HG02623 (cell line): Measurements from ENCODE around the gene POC5.

ENCODE experiments used
- ATAC-seq: cut with Tn5 transposase; IDR thresholded peaks from one replicate; pipeline ENCODE4 v1.9.1; 2021; ENCODE audit warnings: moderate library complexity; ENCODE audit not compliant: unreplicated experiment

The POC5 gene

DNA sequence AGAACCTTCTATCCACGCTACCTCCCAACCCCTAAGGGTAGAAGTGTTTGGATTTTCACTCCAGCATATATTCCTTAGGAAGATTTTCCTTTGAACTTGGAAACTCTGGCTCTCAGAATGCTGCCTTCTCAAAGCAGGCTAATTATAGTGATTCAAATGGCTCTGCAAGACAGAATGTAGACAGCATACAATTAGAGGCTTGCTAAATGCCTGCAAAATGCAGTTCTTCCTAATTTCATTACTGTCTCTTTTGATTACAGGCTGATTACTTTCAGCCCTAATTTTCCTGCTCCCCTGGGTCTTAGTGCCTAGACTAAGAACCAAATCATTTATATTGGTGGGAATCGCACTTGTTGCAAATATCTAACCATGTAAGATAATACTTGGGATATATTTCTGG, 55.2 kb downstream of the POC5 start:
- ATAC-seq, result no peak

DNA sequence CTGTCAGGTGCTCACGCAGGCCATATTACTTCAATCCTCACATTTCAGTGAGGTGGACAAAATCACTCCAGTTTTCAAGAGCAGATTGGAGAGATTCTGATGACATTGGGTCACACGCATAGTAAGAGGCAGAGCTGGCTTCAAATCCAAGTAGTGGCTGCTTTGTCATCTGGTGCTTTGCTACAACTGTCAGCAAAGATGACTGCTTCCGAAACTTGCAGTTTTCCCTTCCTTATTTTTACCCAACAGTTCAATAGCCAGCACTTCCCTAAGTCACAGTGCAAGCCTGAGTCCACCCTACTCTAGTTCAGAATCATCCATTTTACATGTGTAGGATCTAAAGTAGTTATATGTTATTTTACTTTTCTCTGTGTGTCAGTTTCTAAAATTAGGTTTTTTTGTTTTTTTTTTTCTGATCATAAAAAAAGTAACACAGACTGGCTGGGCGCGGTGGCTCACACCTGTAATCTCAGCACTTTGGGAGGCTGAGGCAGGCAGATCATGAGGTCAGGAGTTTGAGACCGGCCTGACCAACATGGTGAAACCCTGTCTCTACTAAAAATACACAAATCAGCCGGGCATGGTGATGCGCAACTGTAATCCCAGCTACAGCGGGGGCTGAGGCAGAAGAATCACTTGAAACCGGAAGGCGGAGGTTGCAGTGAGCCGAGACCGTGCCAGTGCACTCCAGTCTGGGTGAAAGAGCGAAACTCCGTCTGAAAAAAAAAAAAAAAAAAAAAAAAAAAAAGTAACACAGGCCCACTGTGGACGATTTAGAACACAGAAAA, 56.4 kb downstream of the POC5 start:
- no peak for ATAC-seq

DNA sequence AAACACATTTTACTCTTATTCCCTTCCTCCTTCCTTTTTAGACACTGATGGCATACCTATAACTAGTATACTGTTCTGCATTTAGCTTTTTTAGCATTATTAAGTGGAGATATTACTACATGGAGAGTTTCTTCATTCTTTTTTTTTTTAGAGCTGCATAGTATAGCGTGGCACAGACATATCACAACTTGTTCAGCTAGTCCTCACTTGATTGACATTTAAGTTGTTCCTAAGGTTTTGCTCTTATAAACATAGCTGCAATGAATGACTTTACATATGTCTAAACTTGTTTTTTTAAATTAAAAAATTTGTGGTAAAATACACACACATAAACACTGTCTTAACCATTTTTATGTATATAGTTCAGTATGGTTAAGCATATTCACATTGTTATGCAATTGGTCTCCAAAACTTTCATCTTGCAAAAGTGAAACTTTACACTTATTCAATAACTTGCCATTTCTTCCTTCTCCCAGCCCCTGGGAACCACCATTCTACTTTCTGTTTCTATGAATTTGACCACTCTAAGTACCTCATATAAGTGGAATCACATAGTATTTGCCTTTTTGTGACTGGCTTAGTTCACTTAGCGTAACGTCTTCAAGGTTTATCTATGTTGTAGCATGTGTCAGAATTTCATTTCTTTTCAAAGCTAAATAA, 57.3 kb downstream of the POC5 start:
- no peak for ATAC-seq

DNA sequence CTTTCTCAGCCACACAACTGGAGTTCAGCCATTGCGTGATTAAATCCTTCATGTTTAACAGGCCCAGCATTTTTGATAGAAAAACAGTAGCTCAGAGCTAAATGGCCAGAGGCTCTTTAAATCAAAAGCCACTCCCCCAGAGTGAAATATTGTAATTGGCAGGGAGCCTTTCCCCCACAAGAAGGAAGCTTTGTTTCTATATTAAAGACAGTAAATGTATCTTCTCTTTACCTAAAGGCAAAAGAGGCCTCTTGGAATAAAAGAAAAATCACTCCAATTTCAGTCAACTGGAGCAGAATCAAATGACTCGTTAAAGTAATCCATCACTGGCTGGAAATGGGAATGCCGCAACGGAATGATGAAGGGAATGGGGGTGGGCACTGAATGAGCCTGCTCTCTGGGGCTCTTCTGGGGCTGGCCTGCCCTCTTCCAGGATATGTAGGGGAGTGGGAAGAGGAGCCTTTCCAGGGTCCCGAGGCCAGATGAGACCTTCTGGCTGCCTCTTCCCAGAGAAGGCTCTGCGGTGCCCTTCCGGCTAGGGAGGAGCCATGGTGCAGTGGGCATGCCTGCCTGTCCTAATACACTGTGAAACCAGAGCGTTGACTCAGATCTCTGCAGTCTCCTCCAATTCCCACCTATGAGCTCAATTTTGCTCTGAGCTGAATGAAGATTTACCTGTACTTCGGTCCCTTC, 60.8 kb downstream of the POC5 start:
- ATAC-seq, result no peak

DNA sequence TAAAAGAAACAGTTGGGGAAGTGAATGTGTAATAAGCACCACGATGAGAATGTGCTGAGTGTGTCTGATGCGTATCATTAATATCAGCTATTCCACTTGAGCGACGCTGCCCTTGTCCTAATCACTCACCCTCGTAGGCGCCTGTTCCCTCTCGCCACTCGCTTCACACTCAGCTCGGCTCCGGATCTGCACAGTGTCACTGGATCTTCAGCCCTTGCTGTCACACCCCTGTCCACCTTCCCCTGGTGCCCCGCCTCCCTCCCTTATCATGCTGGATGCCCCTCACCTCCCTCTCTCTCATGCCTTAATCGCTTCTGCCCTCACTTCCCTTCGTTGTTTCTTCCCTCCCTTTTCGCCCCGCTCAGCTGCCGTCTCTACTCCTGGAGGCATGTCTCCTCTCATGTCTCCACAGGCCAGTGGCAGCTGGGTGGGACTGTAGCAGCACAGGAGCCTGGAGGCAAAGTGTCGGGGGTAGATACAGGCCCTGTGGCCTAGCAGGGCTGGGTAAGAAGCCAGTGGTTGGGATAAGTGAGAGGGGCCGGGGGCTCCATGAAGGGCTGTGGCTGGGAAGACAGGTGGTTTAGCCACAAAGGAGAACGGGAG, 62.4 kb downstream of the POC5 start:
- no peak for ATAC-seq

DNA sequence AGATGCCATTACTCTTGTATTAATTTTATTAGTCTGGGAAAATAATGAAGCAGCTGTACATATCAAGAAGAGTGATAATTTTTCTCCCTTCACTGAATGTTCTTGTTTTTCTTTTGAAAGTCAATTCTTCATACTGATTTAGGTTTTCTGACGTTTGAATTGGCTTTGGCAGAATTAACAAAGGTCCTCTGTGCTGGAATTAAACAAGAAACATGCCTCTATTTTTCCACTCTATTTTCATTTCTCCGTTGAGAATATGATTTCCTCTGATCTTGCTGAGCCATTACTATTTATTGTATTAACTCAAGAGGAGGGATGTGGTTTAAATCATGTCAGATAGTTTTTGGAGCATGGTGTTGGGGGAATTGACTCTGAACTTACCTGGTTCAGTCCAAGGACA, 63.7 kb downstream of the POC5 start:
- ATAC-seq, result no peak

DNA sequence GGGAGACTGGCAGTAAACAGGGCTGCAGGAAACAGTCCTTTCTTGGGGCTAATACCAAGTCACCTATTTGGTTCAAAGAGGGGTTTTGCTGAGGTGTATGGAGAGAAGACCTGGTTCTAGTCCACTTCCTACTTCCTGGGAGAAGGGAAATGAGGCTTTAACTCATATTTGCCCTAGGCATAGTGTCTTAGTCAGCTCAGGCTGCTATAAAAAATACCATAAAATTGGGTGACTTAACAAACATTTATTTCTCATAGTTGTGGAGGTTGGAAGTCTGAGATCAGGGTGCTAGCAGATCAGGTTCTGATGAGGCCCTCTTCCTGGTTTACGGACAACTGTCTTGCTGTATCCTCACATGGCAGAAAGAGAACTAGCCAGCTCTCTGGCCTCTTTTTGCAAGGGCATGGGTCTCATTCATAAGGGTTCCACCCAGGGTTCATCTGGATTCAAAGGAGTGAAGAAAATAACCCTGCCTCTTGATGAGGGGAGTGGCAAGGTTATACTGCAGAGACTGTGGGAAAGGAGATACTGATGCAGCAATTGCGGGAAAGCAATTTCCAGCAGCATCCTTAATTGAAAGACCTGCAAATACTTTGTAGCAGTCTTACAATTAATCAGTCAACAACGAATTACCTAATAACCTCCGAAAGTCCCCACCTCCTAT, 65.5 kb downstream of the POC5 start:
- no peak for ATAC-seq

DNA sequence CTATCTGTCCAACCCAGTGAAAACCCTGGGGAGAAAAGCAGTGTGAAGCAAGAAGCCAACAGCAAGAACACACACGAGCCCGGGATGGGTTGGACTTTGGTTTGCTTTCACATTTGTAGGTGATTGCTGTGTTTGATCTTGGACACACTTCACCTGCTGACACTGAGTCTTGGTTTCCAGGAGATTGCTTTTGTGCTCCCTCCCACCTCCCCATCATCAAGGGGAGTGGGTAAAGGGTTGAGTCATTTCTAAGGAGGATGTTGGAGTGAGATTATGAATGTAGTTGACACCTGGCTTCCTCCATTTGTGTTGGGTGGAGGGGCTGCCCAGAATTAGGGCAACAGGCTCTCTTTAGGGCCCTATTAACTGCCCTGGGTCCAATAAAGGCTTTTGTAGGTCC, 68.5 kb downstream of the POC5 start:
- no peak for ATAC-seq

DNA sequence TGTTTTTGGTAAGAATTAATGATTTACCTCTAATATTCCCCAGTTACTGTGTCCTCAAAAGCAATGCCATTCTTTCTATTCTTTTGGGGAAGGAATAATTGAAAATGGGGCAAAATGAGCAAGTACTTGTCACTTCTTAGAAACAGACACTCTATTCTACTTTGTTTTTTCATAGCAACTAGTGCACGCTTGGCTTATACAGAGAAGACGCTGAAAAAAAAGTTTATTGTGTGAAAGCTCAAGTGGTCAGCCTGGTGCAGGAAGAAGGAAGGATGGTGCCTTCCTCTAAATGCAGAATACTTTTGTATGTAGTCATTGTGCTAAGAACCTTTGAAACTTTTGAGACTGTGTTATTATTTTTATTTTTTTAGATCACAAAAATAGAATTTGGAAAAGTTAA, 76.4 kb downstream of the POC5 start:
- ATAC-seq, result no peak

DNA sequence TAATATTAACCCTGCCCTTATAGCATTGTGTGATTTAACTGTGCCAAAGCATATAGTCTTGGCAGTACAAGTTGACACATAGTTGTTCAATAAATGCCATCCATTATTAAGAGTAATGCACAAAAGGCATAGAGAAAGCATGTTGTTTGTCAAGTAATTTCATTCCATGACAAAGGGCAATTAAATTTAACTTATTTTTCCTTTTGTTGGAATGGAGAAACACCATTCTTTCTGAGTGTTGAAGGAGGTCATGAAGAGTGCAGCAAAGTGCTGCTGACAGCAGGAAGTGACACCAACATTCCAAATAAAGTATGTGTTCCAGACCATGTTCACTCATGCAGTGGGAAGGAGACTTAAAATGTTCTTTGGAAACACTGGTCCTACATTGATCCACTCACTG, 76.8 kb downstream of the POC5 start:
- ATAC-seq, result no peak

DNA sequence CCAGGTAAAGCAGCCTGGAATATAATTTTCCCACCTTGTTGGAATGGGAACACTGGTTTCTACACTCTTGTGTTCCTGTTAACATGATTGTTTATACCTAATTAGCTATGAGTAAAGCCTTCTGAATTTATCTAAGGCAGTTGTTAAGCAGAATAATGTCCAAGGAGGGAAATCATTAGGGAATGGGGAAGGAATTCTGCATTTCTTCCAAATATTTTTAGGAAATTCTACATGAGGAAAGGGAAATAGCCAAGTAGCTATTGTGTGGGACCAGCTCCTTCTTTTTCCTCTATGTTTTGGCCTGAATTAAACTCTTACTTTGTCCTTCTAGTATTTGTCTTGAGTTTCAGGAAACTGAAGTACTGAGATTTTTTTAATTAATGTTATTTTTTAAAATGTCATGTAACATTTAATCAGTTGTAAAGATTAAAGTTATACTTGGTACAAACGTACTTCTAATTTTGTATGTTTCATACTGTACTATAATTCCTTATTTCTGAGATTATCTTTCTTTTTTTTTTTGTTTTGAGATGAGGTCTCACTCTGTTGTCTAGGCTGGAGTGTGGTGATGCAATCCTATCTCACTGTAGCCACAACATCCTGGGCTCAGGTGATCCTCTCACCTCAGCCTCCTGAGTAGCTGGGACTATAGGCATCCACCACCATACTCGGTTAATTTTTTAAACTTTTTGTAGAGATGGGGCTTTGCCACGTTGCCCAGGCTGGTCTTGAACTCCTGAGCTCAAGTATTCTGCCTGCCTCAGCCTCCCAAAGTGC, 77.5 kb downstream of the POC5 start:
- ATAC-seq, result no peak

DNA sequence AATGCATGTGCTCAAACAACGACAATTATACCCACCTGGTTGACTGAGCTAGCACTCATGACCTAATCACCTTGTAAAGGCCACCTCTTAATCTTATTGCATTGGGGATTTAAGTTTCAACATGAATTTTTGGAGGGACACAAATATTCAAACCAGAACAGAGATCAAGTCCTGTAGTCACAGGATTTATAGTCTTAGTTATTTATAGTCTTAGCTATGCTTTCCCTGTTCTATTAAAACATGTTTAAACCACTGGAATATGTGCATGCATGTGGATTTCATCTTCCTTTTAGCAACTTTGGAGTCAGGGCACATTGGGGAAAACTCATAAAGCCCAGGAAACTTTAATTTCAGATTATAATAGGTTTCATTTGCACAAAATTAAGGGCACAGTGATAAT, 79.3 kb downstream of the POC5 start:
- ATAC-seq, result no peak

DNA sequence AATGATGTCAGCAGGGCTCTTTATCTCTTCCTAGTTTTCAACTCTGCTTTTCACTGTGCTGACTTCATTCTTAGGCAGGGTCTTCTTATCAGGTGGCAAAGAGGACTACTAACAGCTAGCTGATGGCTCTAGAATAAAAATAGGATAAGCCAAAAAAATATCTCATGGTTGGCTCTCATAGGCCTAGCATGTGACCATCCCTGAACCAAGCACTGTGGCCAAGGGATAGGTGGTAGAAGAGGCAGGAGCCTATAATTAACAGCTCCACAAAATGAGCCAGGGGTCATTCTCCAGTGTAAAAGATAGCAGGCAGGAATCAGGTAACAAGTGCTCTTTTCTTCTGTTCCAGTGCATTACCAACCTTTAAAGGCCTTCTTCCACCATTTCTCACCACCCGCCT, 84.9 kb downstream of the POC5 start:
- ATAC-seq, result no peak

DNA sequence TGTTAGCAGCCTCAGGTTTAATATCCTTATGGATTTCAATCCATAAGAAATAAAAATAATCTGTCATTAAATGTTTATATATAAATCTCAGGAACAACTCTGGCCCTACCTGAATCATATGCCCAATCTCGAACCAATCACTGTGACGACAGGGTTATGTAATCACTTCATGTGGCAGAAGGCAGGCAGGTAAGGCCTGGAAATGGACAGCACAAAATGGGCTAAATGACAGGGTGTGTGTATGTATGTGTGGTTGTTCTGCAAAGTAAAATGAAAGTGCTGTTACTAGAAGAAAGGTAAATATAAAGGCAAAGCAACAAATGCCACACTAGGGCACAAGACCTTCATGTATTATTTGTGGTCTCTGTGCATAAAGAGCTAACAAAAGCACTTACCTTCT, 86.4 kb downstream of the POC5 start:
- ATAC-seq, result no peak

DNA sequence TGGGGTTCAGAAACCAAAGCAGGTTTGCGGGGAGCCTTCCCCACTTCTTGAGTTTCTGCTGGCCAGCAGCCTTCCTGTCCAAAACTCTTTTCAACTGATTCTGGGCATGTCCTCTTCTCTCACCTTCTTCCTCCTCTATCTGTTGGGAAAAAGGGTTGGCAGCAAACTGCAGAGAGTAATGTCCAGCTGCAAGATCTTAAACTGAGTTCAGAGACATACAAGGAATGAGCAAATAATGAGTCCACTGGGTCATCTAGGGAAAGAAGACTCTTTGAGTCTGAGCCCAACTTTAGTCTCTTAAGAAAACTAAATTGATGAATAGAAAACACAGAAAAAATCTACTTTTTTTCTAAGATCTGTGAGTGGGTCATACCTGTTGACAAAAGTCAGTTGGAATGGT, 89.4 kb downstream of the POC5 start:
- no peak for ATAC-seq

DNA sequence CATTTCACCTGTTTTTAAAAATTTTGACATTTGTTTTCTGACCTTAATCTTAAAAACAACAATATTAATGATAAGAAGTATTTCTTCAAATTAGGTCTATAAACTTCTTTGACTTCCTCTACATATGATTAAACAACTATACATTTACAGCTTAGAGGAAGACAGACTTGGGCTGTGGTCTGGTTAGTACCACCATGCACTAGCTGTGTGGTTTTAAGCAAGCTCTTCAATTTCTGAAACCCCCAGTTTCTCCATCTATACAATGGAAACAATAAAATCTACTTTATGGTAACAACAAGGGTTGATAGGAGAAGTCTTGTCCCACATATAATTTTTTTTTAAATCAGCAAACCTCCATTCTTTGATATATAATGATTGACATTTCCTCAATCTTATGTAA, 90.3 kb downstream of the POC5 start:
- no peak for ATAC-seq
